HFFc6 (cell line): ENCODE results near the gene LGALS4. TPM values are rescaled to one million over a fixed set of nuclear protein-coding genes. Genes with fewer than 3 reads are reported as not detected.
"Not testable (repeated sequence)": the region's sequence is repeated elsewhere in the genome, so short reads cannot be mapped to it uniquely, and the experiment has no call there.

Experiments used
- DNase-seq: peaks from one replicate; pipeline ENCODE4 v3.0.0-alpha.2; 2018
- H3K27ac Mint-ChIP-seq: 2 replicates; pipeline ENCODE4 v1.8.0; 2020; ENCODE audit warnings: mild to moderate bottlenecking, mixed read lengths
- H3K27me3 Mint-ChIP-seq: 2 replicates; pipeline ENCODE4 v1.8.0; 2021; ENCODE audit warnings: mild to moderate bottlenecking, moderate library complexity, mixed read lengths; ENCODE audit not compliant: insufficient read depth
- H3K36me3 Mint-ChIP-seq: 2 replicates; pipeline ENCODE4 v1.8.0; 2021; ENCODE audit warnings: low read depth, mixed read lengths
- H3K4me1 Mint-ChIP-seq: 2 replicates; pipeline ENCODE4 v1.8.0; 2020; ENCODE audit warnings: low read depth, mixed read lengths
- H3K4me3 Mint-ChIP-seq: 2 replicates; pipeline ENCODE4 v1.8.0; 2020; ENCODE audit warnings: mild to moderate bottlenecking, moderate library complexity, mixed read lengths
- H3K9me3 Mint-ChIP-seq: 2 replicates; pipeline ENCODE4 v1.8.0; 2020; ENCODE audit warnings: mild to moderate bottlenecking, mixed read lengths
- total RNA-seq, 6 experiments: library from RNA; stranded (reverse); fragmentation: NEBNext Ultra II Directional; extraction: Animal tissue kit (Norgen Biotek cat#: 25700); gene quantifications; 2 replicates in 1 of 6; 3 replicates in 5 of 6; pipeline ENCODE4 v1.2.3, GENCODE V29; 2021
- TF ChIP-seq, protein P1 (sequence below): fragments of 200-600 bp; sonication (generic); IDR thresholded peaks from 2 replicates; pipeline ENCODE4 v1.5.0; 2021; ENCODE audit warnings: antibody characterized with exemption, mild to moderate bottlenecking

Gene LGALS4
- total RNA-seq, 6 experiments from 2014 or later = 0.43 TPM; not detected in 5

DNA sequence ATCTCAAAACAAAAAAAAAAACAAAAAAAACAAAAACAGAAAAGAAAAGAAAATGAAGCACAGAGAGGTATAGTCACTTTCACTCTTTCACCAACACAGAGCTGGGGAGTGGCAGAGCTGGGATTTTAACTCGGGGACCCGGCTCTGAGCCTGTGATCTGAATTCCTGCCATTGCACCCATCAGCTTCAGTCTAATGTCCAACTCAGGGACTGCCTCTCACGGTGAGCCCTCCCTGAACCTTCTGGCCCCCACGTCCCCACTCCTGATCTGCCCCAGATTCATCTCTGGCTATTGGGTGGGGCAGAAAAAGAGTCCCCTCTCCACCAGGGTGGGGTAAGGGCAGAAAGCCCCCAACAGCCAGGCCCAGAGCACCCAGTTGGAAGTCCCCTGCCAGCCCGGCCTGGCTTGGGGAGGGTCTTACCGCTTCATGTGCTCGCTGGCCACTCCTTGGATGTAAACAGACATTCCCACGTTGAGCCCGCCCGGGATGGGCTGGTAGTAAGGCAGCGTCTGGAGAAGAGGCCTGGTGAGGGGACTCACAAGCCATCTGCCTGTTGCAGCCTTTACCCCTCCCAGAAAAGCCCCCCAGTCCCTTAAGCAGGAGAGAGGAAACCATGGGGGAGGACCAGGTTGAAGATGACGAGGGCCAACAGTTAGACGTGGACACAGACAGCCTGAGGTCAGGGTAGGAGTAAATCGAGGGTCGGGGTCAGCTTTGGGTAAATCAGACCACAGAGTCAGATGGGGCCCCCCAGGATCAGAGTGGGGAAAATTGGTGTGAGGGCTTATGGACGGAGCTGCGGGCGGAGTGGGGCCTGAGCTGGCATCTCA is 520 bp downstream of the LGALS4 start:
- TF ChIP-seq, protein P1, sequence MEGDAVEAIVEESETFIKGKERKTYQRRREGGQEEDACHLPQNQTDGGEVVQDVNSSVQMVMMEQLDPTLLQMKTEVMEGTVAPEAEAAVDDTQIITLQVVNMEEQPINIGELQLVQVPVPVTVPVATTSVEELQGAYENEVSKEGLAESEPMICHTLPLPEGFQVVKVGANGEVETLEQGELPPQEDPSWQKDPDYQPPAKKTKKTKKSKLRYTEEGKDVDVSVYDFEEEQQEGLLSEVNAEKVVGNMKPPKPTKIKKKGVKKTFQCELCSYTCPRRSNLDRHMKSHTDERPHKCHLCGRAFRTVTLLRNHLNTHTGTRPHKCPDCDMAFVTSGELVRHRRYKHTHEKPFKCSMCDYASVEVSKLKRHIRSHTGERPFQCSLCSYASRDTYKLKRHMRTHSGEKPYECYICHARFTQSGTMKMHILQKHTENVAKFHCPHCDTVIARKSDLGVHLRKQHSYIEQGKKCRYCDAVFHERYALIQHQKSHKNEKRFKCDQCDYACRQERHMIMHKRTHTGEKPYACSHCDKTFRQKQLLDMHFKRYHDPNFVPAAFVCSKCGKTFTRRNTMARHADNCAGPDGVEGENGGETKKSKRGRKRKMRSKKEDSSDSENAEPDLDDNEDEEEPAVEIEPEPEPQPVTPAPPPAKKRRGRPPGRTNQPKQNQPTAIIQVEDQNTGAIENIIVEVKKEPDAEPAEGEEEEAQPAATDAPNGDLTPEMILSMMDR = no peak
- no peaks in the 10 kb centered on the region for H3K36me3 Mint-ChIP-seq
- no peak for DNase-seq
- no peak overlapping the region for H3K4me3 Mint-ChIP-seq
- H3K27ac Mint-ChIP-seq = no peak overlapping the region
- H3K27me3 Mint-ChIP-seq = peaks cover 1% of the 10 kb centered on the region
- H3K9me3 Mint-ChIP-seq = no peaks in the 10 kb centered on the region
- H3K4me1 Mint-ChIP-seq = no peaks in the 10 kb centered on the region

DNA sequence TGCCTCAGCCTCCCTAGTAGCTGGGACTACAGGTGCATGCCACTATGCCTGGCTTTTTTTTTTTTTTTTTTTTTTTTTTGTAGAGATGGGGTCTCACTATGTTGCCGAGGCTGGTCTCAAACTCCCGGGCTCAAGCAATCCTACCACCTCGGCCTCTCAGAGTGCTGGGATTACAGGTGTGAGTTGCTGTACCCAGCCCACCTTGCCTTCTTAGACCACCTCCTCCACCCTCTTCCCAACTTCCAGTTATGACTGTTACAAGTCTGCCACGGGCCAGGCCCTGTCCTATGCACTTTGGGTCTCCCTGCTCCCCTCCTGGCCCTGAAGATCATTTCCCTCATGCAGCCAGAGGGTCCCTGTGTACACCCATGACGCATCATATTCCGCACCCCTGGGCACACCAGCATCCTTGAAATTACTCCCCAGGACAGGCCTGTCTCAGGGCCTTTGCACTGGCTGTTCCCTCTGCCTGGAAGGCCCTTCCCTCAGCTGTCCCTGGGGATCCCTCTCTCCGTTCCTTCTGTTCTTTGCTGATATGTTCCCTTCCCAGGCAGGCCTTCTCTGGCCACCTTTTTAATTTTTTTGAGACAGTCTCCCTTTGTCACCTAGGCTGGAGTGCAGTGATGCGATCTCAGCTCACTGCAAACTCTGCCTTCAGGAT is 3.0 kb downstream of the LGALS4 start:
- Mint-ChIP-seq H3K27ac (no peak overlapping the region), H3K4me3 (no peak overlapping the region), H3K36me3 (no peaks in the 10 kb centered on the region), H3K27me3 (no peaks in the 10 kb centered on the region; the same call in none of the 2 replicates), H3K4me1 (peaks cover 5% of the 10 kb centered on the region), H3K9me3 (no peaks in the 10 kb centered on the region)
- TF ChIP-seq, protein P1 = no peak
- DNase-seq = no peak

DNA sequence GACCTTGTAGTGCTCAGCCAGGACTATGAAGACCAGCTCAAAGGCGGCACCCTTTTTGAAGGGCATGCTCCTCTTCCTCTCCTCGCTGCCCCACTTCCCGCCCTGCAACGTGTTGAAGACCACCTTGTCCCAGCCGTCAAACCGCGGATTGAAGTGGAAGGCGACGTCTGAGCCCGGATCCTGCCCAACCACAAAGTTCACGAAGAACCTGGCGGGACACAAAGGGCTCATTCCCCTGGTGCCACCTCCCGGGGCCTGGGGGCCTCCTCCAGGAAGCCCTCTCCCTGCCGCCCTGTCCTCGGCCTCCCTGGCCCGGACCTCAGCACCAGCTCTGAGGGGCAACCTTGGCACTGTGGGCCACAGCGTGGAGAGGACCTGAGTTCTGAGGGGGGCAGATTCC is 4.0 kb downstream of the LGALS4 start:
- no peak for DNase-seq
- no peaks in the 10 kb centered on the region for H3K9me3 Mint-ChIP-seq
- no peaks in the 10 kb centered on the region; the same call in none of the 2 replicates for H3K27me3 Mint-ChIP-seq
- H3K4me1 Mint-ChIP-seq = peaks cover 5% of the 10 kb centered on the region
- no peak overlapping the region for H3K4me3 Mint-ChIP-seq
- TF ChIP-seq, protein P1 = no peak
- no peak overlapping the region for H3K27ac Mint-ChIP-seq
- H3K36me3 Mint-ChIP-seq = no peaks in the 10 kb centered on the region

DNA sequence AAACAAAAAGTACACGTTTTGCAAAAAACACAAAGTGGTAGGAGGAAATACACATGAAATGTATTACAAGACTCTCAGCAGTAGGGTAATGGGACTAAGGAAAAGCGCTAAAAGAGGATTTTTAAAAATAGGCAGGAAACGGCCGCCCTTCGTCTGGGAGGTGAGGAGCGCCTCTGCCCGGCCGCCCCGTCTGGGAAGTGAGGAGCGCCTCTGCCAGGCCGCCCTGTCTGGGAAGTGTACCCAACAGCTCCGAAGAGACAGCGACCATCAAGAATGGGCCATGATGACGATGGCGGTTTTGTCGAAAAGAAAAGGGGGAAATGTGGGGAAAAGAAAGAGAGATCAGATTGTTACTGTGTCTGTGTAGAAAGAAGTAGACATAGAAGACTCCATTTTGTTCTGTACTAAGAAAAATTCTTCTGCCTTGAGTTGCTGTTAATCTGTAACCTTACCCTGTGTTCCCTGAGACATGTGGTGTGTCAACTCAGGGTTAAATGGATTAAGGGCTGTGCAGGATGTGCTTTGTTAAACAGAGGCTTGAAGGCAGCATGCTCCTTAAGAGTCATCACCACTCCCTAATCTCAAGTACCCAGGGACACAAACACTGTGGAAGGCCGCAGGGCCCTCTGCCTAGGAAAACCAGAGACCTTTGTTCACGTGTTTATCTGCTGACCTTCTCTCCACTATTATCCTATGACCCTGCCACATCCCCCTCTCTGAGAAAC is 5.2 kb downstream of the LGALS4 start:
- not testable (repeated sequence) for H3K4me1 Mint-ChIP-seq, H3K9me3 Mint-ChIP-seq, H3K27ac Mint-ChIP-seq, DNase-seq, H3K36me3 Mint-ChIP-seq, H3K4me3 Mint-ChIP-seq, H3K27me3 Mint-ChIP-seq

DNA sequence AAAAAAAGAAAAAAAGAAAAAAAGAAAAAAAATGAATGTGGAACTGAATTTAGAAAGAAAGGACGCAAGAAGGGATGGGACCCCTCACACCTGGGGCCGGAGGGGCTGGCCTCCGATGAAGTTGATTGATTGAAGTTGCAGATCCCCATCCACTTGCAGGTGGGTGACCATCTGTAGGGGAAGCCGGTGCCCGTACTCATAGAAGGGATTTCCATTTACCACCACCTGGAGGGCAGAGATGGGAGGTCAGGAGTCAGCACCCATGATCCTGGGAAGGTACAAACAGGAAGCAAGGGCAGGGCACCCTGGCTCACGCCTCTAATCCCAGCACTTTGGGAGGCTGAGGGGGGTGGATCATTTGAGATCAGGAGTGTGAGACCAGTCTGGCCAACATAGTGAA is 6.4 kb downstream of the LGALS4 start:
- H3K4me1 Mint-ChIP-seq = peaks cover 5% of the 10 kb centered on the region
- no peak overlapping the region for H3K4me3 Mint-ChIP-seq
- H3K9me3 Mint-ChIP-seq = no peaks in the 10 kb centered on the region
- H3K36me3 Mint-ChIP-seq = no peaks in the 10 kb centered on the region
- TF ChIP-seq, protein P1 = no peak
- DNase-seq = no peak
- H3K27ac Mint-ChIP-seq = no peak overlapping the region
- H3K27me3 Mint-ChIP-seq = no peaks in the 10 kb centered on the region; the same call in none of the 2 replicates
